GM10248 (cell line): ENCODE data around the gene TWF2.
A peak's percentile ranks its signal among the peaks of the same experiment; 100 is the strongest.

ENCODE experiments used
- CTCF ChIA-PET: fragments of 300-600 bp; sonication (Branson Sonifier 250); formaldehyde crosslinking; extraction: SDS; loops from one replicate; lab custom pipeline; 2021; ENCODE audit warnings: antibody characterized with exemption; lab: Yijun Ruan, JAX
- POLR2A ChIA-PET: fragments of 350-650 bp; sonication (Branson Sonifier 250); formaldehyde crosslinking; extraction: SDS; loops from one replicate; lab custom pipeline; 2020; ENCODE audit warnings: antibody characterized with exemption; lab: Yijun Ruan, JAX
- DNase-seq: peaks from one replicate; pipeline ENCODE4 v3.0.0; 2012; ENCODE audit errors: extremely low spot score
- TF ChIP-seq, protein P1 (sequence below): IDR thresholded peaks from 2 replicates; pipeline ENCODE4 v1.5.1; 2012; ENCODE audit warnings: mild to moderate bottlenecking, low read depth; ENCODE audit errors: extremely low read depth, missing control alignments, control extremely low read depth

TWF2 gene

DNA sequence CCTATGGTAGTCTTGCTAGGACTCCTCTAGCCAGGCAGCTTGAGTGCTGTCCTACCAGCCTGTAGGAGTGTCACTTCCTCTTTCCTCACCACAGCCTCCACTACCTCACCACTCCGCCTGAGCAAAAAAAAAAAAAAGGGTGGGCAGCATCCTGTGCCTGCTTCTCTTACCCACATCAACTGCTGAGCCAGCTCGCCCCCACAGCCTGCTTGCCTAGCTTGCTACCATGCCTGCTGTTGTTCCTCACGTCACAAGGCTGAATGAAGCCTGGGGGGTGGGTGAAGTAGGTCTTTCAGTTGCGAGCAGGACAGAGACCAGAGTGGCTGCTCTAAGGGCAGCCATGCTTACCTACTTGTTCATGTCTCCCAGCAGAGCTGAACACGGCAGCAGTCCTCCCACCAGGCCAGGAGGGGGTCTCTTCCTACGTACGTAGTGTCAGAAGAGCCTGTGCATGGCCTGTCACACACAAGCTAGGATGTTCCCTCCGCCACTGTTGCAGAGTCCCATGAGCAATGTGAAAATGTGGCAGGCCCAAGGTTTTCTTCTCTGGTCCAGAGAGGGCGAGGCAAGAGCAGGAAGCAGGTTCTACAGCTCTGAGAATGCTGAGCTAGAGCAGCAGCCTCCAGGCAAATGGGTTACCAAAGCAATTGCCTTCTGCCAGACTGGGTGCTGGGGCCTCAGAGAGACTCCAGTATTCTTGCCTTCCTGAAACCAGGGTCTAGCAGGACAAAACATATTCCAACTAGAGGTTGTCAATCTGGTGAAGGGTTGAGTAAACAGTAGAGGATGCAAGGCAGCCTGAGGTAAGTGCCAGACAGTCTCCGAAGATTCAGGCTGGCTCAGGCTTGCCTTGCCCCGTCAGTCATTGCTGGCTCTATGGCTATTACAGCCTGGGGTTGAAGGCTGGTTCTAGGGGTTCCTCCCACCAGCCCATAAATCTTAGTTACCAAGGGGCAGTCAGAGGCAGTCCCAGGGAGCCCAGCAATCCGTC is 14.7 kb upstream of the TWF2 start:
- POLR2A ChIA-PET = interaction anchor here (0.5 to 1.4 kb wide), 11 partner anchors 9 to 414 kb away, joined by 3 to 5 read pairs (median 3); partner anchors contain the start of gene TWF2
- CTCF ChIA-PET = interaction anchor here (0.9 to 5.1 kb wide), 13 partner anchors 10 to 252 kb away, joined by 3 to 31 read pairs (median 6); partner anchors contain the start of gene WDR82
- TF ChIP-seq, protein P1, sequence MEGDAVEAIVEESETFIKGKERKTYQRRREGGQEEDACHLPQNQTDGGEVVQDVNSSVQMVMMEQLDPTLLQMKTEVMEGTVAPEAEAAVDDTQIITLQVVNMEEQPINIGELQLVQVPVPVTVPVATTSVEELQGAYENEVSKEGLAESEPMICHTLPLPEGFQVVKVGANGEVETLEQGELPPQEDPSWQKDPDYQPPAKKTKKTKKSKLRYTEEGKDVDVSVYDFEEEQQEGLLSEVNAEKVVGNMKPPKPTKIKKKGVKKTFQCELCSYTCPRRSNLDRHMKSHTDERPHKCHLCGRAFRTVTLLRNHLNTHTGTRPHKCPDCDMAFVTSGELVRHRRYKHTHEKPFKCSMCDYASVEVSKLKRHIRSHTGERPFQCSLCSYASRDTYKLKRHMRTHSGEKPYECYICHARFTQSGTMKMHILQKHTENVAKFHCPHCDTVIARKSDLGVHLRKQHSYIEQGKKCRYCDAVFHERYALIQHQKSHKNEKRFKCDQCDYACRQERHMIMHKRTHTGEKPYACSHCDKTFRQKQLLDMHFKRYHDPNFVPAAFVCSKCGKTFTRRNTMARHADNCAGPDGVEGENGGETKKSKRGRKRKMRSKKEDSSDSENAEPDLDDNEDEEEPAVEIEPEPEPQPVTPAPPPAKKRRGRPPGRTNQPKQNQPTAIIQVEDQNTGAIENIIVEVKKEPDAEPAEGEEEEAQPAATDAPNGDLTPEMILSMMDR = no peak
- DNase-seq = peak; percentile 91

DNA sequence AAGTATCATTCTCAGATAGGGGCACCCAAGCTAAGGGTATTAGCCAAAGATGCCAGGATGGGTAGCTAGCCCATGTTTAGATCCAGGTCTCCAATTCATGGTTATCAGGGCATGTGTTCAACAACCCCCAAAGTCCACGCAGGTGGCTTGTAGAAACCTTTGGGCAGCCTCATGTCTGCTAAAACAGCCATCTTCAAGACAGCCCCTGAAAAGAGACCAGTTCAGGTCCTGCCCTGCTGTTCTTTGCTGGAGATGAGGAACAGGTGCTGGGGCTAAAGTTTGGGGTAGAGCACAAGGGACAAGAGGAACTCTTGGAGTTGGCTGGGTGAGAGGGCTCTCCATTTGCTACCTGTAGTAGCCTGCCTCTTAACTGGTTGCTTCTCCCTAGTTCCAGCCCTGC is 11.2 kb upstream of the TWF2 start:
- DNase-seq = no peak
- CTCF ChIA-PET = interaction anchor here (1.1 to 5.1 kb wide), 3 partner anchors 9 to 30 kb away, joined by 5 to 31 read pairs (median 22); no protein-coding TSS in a partner anchor
- TF ChIP-seq, protein P1 = no peak
- POLR2A ChIA-PET = no interaction called here

DNA sequence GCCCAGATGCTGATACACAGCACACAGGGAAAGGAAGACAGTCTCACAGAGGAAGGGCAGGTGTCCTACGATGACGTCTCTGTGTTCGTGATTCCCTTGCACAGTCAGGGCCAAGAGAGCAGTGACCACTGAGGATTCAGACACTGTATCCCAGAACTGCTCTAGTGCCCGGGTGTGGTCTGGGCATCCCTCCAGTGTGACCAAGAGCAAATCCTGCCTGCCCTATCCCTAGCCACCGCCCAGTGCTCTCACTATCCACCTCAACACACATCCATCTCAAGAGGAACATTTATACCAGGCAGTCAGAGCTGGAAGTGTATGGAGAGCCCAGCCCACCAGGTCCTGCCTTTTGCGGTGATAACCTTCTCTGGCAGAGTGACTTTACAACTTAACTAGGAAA is 10.7 kb upstream of the TWF2 start:
- TF ChIP-seq, protein P1 = no peak
- ChIA-PET POLR2A (no interaction called here), CTCF (interaction anchor here (1.3 to 5.1 kb wide), 5 partner anchors 9 to 30 kb away, joined by 5 to 31 read pairs (median 14); partner anchors contain the start of gene TWF2)
- DNase-seq = no peak

DNA sequence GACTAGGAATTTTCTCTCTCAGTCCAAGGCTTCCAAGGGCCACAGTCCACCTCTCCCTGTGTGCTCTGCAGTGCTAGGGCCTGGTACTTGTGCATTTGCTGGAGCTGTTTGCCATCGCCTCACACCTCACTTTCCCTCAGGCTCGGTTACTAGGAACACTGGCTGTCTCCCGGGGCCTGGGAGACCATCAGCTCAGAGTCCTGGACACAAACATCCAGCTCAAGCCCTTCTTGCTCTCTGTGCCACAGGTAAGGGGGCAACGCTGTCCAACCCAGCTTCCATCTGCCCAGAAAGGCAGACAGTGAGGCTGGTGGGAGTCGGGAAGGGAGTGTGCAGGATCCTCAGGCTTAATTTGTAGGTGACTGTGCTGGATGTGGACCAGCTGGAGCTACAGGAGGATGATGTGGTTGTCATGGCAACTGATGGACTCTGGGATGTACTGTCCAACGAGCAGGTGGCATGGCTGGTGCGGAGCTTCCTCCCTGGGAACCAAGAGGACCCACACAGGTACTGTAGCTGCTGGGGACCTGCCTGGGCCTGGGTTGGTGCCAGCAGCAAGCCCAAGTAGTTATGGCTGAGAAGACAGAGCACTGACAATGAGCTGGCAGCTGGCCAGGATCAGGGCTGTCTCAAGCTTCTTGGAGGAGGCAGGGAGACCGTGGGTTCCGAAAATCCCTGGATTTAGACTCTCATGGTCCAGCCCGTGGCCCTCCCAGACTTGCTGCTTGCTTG is 10.0 kb upstream of the TWF2 start:
- no peak for DNase-seq
- ChIA-PET CTCF (interaction anchor here (1.0 to 5.1 kb wide), 8 partner anchors 9 to 287 kb away, joined by 3 to 22 read pairs (median 6); partner anchors contain the start of genes TWF2 and UQCC5), POLR2A (interaction anchor here (0.8 to 1.8 kb wide), 2 partner anchors 10 to 29 kb away, joined by 4 to 6 read pairs; partner anchors contain the start of genes TWF2 and WDR82)
- TF ChIP-seq, protein P1 = no peak

DNA sequence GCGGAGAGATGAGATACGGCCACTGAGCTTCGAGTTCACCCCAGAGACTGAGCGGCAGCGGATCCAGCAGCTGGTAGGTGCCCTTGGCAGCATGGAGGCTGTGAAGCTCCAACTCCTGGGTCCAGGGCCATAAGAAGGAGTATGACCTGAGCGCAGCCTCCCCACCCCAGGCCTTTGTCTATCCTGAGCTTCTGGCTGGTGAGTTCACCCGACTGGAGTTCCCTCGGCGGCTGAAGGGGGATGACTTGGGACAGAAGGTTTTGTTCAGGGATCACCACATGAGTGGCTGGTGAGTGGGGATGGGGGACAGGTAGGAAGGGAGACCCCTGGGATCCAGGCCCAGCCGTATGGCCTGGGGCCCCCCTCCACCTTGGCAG is 9.2 kb upstream of the TWF2 start:
- TF ChIP-seq, protein P1 = no peak
- CTCF ChIA-PET = interaction anchor here (1.0 to 5.1 kb wide), 8 partner anchors 8 to 288 kb away, joined by 3 to 22 read pairs (median 6); partner anchors contain the start of gene UQCC5
- DNase-seq = no peak
- POLR2A ChIA-PET = interaction anchor here (0.6 to 1.8 kb wide), 4 partner anchors 10 to 247 kb away, joined by 3 to 6 read pairs (median 5); partner anchors contain the start of genes TWF2 and WDR82
